Neuronal stem cell (in vitro differentiated cells): ENCODE results near the gene TBC1D10B.

Source experiments
- DNase-seq: peaks from one replicate; pipeline ENCODE4 v3.0.0-alpha.2; 2013; ENCODE audit warnings: low spot score
- H2AFZ ChIP-seq: one replicate; pipeline ENCODE4 v1.6.1; 2013; ENCODE audit warnings: mild to moderate bottlenecking, low read length, inconsistent platforms
- H2AK5ac ChIP-seq: 2 replicates; pipeline ENCODE4 v1.6.1; 2013; ENCODE audit warnings: low read depth, mild to moderate bottlenecking, inconsistent platforms, low read length, moderate library complexity, mixed read lengths
- H2BK120ac ChIP-seq: 2 replicates; pipeline ENCODE4 v1.6.1; 2013; ENCODE audit warnings: low read depth, mild to moderate bottlenecking, inconsistent platforms, low read length, moderate library complexity, mixed read lengths
- H2BK12ac ChIP-seq: one replicate; pipeline ENCODE4 v1.6.1; 2013; ENCODE audit warnings: low read length, inconsistent platforms
- H2BK15ac ChIP-seq: 2 replicates; pipeline ENCODE4 v1.6.1; 2013; ENCODE audit warnings: mild to moderate bottlenecking, low read length, inconsistent platforms, mixed read lengths
- H2BK5ac ChIP-seq: one replicate; pipeline ENCODE4 v1.6.1; 2013; ENCODE audit warnings: inconsistent platforms, mild to moderate bottlenecking, low read length, moderate library complexity
- H3K14ac ChIP-seq: one replicate; pipeline ENCODE4 v1.6.1; 2013; ENCODE audit warnings: low read length, inconsistent platforms
- H3K18ac ChIP-seq: 2 replicates; pipeline ENCODE4 v1.6.1; 2013; ENCODE audit warnings: low read length, inconsistent platforms
- H3K23ac ChIP-seq: 2 replicates; pipeline ENCODE4 v1.6.1; 2013; ENCODE audit warnings: low read depth, mild to moderate bottlenecking, mixed read lengths, low read length, inconsistent platforms; ENCODE audit not compliant: poor library complexity
- H3K27ac ChIP-seq: replicated peaks from 3 replicates; pipeline ENCODE4 v1.5.1; 2013; ENCODE audit warnings: low read length, inconsistent platforms
- H3K27me3 ChIP-seq, 3 experiments: 2 replicates each; pipeline ENCODE4 v1.6.1; 2013; ENCODE audit warnings: low read length in 3 of 3, mild to moderate bottlenecking in 2 of 3, inconsistent platforms in 1 of 3, low read depth in 1 of 3, mixed read lengths in 1 of 3, moderate library complexity in 1 of 3; ENCODE audit not compliant: control insufficient read depth in 3 of 3, insufficient read depth in 3 of 3
- H3K36me3 ChIP-seq, 2 donors: replicated peaks in 1 of 2; 2 replicates each; pipeline ENCODE4 v1.6.1; 2013; ENCODE audit warnings: low read length in 2 of 2; ENCODE audit not compliant: control insufficient read depth in 2 of 2, insufficient read depth in 2 of 2
- H3K4ac ChIP-seq: 2 replicates; pipeline ENCODE4 v1.6.1; 2013; ENCODE audit warnings: inconsistent platforms, mild to moderate bottlenecking, low read length, moderate library complexity
- H3K4me1 ChIP-seq, 2 donors: 1 replicate in 1 of 2; 2 replicates in 1 of 2; pipeline ENCODE4 v1.6.1; 2013; ENCODE audit warnings: low read length in 2 of 2, low read depth in 1 of 2; ENCODE audit not compliant: control insufficient read depth in 2 of 2, insufficient read depth in 1 of 2
- H3K4me2 ChIP-seq: one replicate; pipeline ENCODE4 v1.6.1; 2013; ENCODE audit warnings: mild to moderate bottlenecking, low read length, inconsistent platforms; ENCODE audit not compliant: insufficient read depth, poor library complexity, severe bottlenecking
- H3K4me3 ChIP-seq, 2 donors: 2 replicates each; pipeline ENCODE4 v1.5.1; 2013; ENCODE audit warnings: low read length in 2 of 2, mild to moderate bottlenecking in 2 of 2, inconsistent platforms in 1 of 2, moderate library complexity in 1 of 2
- H3K79me1 ChIP-seq: one replicate; pipeline ENCODE4 v1.6.1; 2013; ENCODE audit warnings: low read depth, mild to moderate bottlenecking, inconsistent platforms, low read length, moderate library complexity
- H3K9ac ChIP-seq: one replicate; pipeline ENCODE4 v1.6.1; 2013; ENCODE audit warnings: mild to moderate bottlenecking, low read depth, low read length, inconsistent platforms; ENCODE audit not compliant: poor library complexity
- H3K9me3 ChIP-seq, 2 donors: replicated peaks in 1 of 2; 2 replicates each; pipeline versions ENCODE3 to v1.6.1; 2013; ENCODE audit warnings: low read length in 2 of 2, mild to moderate bottlenecking in 2 of 2, inconsistent platforms in 1 of 2, low read depth in 1 of 2, mixed read lengths in 1 of 2, moderate library complexity in 1 of 2; ENCODE audit not compliant: control insufficient read depth in 2 of 2, insufficient read depth in 1 of 2
- H4K8ac ChIP-seq: one replicate; pipeline ENCODE4 v1.6.1; 2013; ENCODE audit warnings: low read depth, mild to moderate bottlenecking, inconsistent platforms, low read length, moderate library complexity
- H4K91ac ChIP-seq: one replicate; pipeline ENCODE4 v1.6.1; 2013; ENCODE audit warnings: low read length, low read depth, mild to moderate bottlenecking, inconsistent platforms; ENCODE audit not compliant: poor library complexity
- WGBS, 2 donors: extraction: QIAGEN DNeasy Blood & Tissue Kit; methylation state at CpG; one replicate each; pipeline ENCODE4 v1.1.7; 2013; ENCODE audit warnings: missing lambda C conversion rate in 2 of 2, mixed read lengths in 1 of 2; ENCODE audit not compliant: insufficient read length in 2 of 2, insufficient replicate concordance in 1 of 2; ENCODE audit errors: extremely low coverage in 2 of 2; 5-methylcytosine and 5-hydroxymethylcytosine counted together

Gene TBC1D10B

DNA sequence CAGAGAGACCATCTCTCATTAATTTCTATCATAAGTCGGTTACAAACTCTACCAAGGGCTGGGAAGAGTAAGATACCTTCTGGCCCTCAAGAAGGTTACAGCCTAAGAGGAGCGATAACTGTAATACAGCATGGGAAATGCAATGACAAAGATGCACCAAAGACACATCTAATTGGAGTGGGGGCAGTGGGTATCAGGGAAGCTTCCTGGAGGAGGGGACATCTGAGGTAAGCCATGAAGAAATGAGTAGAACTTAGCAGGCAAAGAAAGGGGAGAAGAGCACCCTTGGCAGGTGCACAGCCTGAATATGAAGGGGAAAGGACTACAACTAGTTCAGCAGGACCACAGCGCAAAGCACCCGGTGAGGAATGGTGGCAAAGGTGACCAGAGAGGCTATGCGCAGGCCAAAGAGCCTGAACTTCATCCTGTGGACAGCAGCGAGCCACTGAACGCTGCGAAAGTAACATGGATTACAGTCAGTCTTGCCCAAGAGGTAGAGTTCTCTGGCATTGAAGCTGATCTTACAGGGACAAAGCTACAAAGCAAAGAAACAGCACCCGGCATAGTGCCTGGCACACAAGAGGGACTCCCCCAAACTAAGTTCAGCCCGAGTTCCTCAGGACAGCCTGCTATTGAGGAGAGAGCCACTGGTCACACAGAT, 2.8 kb downstream of the TBC1D10B start:
- Histone ChIP-seq H3K4ac (no peak overlapping the region), H3K9ac (no peak overlapping the region), H2BK12ac (no peak overlapping the region), H3K4me2 (no peak overlapping the region), H3K27me3 (no peaks in the 10 kb centered on the region), H3K79me1 (peaks cover 10% of the 10 kb centered on the region), H4K91ac (no peak overlapping the region), H3K9me3 (no peaks in the 10 kb centered on the region), H3K23ac (no peak overlapping the region), H3K4me1 (peaks cover 19 to 23% of the 10 kb centered on the region in 2 donors), H3K27ac (no peak overlapping the region), H3K18ac (no peak overlapping the region), H4K8ac (no peak overlapping the region), H3K4me3 (peak overlapping the region in 1 of 2 donors; percentile 82), H2AFZ (no peak overlapping the region), H2AK5ac (no peak overlapping the region), H2BK120ac (no peak overlapping the region), H3K14ac (no peak overlapping the region), H3K36me3 (peaks cover 4 to 39% of the 10 kb centered on the region in 2 donors), H2BK15ac (no peak overlapping the region), H2BK5ac (no peak overlapping the region)
- WGBS, 2 donors: no CpG with 5 or more reads among the region's 10 CpGs
- no peak for DNase-seq

DNA sequence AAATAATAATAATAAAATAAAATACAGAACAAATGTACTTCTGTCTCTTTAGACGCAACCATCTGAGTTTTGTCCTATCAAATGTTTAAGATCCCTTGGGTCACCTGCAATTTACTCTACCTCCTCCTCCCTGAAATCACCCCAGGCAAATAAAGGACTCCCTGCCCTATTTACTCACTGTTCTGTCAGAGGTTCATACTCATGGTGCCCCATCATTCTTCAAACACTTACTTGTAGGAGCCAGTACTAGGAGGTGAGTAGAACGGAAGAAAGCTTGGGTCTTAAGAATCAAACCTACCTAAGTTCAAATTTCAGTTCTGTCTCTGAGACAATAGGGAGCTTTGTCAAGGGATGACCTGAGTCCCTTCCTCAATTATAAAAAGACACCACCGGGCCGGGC, 3.8 kb downstream of the TBC1D10B start:
- no peak overlapping the region for H3K27ac ChIP-seq
- no peak overlapping the region for H2BK15ac ChIP-seq
- peaks cover 12% of the 10 kb centered on the region for H3K79me1 ChIP-seq
- no peak overlapping the region for H2AK5ac ChIP-seq
- no peak overlapping the region for H3K18ac ChIP-seq
- H3K4me3 ChIP-seq: no peak overlapping the region
- no peak overlapping the region for H3K9ac ChIP-seq
- no peaks in the 10 kb centered on the region for H3K9me3 ChIP-seq
- peaks cover 6 to 43% of the 10 kb centered on the region in 2 donors for H3K36me3 ChIP-seq
- H2BK120ac ChIP-seq: no peak overlapping the region
- no peak overlapping the region for H3K4me2 ChIP-seq
- DNase-seq: no peak
- no peak overlapping the region for H2AFZ ChIP-seq
- H2BK5ac ChIP-seq: no peak overlapping the region
- H4K91ac ChIP-seq: no peak overlapping the region
- H3K27me3 ChIP-seq: no peaks in the 10 kb centered on the region
- H3K4me1 ChIP-seq: peaks cover 17 to 19% of the 10 kb centered on the region in 2 donors
- H3K14ac ChIP-seq: no peak overlapping the region
- no peak overlapping the region for H2BK12ac ChIP-seq
- WGBS, 2 donors: no CpG with 5 or more reads among the region's 4 CpGs
- no peak overlapping the region for H3K4ac ChIP-seq
- no peak overlapping the region for H4K8ac ChIP-seq
- no peak overlapping the region for H3K23ac ChIP-seq

DNA sequence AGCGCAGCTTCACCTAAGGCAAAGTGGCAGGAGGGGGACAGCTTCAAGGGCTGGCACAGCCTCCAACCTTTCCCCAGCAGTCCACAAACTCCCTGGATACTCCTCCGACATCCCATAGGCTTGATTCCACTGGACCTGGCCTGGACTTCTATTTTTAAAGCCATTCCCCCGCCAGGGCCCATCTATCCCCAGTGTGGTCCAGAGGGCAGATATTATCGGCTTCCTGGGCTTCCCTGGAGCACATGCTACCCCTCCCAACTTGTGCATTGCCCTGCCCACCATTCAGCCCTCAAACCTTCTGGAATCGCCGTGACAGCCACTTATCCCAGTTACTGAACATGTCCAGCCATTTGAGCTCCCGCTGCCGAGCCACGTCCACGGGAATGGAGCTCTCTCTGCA, 5.1 kb downstream of the TBC1D10B start:
- Histone ChIP-seq H3K23ac (no peak overlapping the region), H3K4me3 (no peak overlapping the region), H2BK5ac (no peak overlapping the region), H3K27me3 (no peaks in the 10 kb centered on the region), H3K4ac (no peak overlapping the region), H2AK5ac (no peak overlapping the region), H3K36me3 (peaks cover 6 to 52% of the 10 kb centered on the region in 2 donors), H3K79me1 (peaks cover 12% of the 10 kb centered on the region), H3K9ac (no peak overlapping the region), H4K8ac (no peak overlapping the region), H2BK15ac (no peak overlapping the region), H2BK120ac (no peak overlapping the region), H2BK12ac (no peak overlapping the region), H4K91ac (no peak overlapping the region), H3K27ac (no peak overlapping the region), H2AFZ (no peak overlapping the region), H3K9me3 (no peaks in the 10 kb centered on the region), H3K18ac (no peak overlapping the region), H3K4me2 (no peak overlapping the region), H3K14ac (no peak overlapping the region), H3K4me1 (peaks cover 14 to 16% of the 10 kb centered on the region in 2 donors)
- no CpG with 5 or more reads among the region's 10 CpGs for WGBS, 2 donors
- DNase-seq: no peak

DNA sequence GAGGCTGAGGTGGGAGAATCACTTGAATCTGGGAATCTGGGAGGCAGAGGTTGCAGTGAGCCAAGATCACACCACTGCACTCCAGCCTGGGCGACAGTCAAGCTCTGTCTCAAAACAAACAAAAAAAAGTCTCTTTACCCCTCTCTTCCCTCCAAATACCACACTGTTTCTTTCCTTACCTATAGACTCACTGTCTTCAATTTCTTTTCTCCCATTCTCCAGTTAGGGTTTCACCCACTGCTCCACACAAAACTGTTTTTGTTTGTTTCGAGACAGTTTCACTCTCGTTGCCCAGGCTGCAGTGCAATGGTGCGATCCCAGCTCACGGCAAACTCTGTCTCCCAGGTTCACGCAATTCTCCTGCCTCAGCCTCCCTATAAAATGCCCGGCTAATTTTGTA, 9.1 kb downstream of the TBC1D10B start:
- Histone ChIP-seq H3K14ac (no peak overlapping the region), H3K79me1 (peaks cover 2% of the 10 kb centered on the region), H2BK5ac (no peak overlapping the region), H2BK12ac (no peak overlapping the region), H3K36me3 (peaks cover 13 to 76% of the 10 kb centered on the region in 2 donors), H2BK120ac (no peak overlapping the region), H4K91ac (no peak overlapping the region), H4K8ac (no peak overlapping the region), H3K4me3 (no peak overlapping the region), H3K4ac (no peak overlapping the region), H3K18ac (no peak overlapping the region), H3K4me2 (no peak overlapping the region), H3K9me3 (no peaks in the 10 kb centered on the region), H3K4me1 (peaks cover 0 to 2% of the 10 kb centered on the region in 2 donors), H2AK5ac (no peak overlapping the region), H2BK15ac (no peak overlapping the region), H2AFZ (no peak overlapping the region), H3K27me3 (no peaks in the 10 kb centered on the region), H3K27ac (no peak overlapping the region), H3K23ac (no peak overlapping the region), H3K9ac (no peak overlapping the region)
- no peak for DNase-seq
- WGBS, 2 donors: no CpG with 5 or more reads among the region's 7 CpGs
